NCI-H128 (cell line): ENCODE data around the gene SLC9A9.

ENCODE experiments used
- DNase-seq: peaks from one replicate; lab custom pipeline; 2025; ENCODE audit not compliant: unreplicated experiment; lab: John Stamatoyannopoulos, UW

Gene SLC9A9

DNA sequence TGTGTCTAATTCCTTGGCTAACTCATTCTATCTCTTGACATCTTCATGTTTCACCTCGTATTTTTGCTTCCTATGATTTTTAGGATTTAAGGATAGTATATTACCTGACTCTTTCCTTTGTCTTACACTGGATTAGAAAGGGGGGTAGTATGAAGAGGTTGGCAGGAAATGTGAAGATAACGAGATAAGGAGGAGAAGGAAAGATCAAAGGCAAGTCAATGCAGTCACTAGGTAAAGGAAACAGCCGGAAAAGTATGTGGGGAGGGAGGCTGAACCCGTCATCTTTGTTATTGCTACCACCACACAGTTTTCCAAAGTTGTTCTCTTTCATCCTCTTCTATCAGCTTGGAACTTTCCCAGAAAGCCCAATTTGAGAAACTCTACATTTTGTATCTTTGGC is 90.6 kb downstream of the SLC9A9 start:
- DNase-seq, result no peak

DNA sequence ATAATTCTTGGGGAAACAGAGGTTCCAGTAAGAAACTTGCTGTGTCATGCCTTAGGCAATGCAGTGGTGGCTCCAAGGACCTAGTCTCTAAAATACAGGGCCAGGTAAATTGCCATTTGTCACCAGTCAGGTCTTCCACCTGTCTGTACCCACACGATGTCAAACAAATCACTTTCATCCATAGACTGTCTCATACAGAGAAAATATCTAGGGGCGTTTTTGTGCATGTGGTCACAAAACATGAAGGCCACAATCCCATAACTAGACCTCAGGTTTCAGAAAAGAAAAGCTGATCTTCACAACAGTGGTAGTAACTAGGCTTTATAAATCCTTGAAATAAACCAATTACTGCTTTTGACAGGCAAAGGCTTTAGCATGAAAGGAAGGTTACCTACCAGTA is 92.3 kb downstream of the SLC9A9 start:
- no peak for DNase-seq

GRCh38 chr3:143754090-143754489 is 94.2 kb downstream of the SLC9A9 start:
- DNase-seq, result no peak

DNA sequence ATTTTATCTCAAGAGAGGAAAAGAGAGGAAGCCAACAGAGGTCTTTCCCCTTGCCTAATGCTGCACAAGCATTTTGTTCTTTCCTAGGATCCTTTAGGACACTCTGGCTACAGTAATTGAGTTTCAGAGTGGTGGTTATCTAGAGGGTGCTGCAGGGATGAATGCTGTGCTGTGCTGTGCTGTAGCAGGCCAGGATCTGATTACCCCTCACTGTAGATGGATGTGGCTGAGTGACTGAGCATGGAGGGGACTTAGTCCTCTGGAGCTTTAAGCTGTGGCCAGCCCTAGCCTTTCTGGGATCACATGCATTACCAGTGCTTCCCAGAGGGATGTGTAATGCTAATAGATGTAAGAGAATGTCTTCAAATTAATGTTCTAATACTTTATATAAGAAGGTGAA is 94.8 kb downstream of the SLC9A9 start:
- no peak for DNase-seq

DNA sequence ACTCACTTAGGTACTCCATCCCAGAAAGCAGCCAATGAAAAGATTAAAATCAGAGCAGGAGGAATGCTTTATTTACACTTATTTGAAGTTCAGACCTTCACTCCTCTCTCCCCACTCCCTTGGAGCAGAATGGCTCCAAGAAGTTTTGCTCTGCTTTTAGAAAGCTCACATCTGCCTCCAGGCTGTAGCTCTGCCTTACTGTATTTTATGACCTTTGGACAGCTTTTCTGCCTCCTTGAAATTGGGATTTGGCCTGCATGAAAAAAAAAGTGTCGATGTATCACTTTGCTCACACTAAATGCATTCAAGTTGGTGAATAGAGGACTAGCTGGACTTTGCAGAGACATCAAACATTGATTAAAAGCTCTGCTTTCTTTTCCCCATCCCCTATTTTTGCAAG is 95.3 kb downstream of the SLC9A9 start:
- DNase-seq, result no peak

- no peak for DNase-seq
Observed at GRCh38 chr3:143751643-143752178, 96.6 kb downstream of the SLC9A9 start.

- DNase-seq, result no peak
Observed at GRCh38 chr3:143750841-143751240, 97.4 kb downstream of the SLC9A9 start.

DNA sequence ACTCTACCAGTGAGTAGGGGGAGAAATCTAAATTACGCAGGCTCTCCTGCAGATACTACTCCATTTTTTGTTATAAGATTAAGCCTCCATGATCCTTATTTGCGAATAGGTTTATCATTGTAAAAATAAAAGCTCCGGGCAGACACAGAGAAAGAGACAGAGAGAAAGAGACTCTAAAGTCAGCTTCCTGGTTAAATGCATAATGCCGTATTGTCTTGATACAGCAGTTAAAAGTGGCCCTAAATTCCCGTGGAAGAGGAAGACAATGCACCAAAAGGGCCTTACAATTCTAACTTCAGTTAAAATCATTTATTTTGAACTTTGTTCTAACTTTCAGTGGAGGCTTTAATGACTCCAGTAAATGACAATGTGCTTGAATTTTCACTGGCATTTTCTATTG is 98.3 kb downstream of the SLC9A9 start:
- no peak for DNase-seq

DNA sequence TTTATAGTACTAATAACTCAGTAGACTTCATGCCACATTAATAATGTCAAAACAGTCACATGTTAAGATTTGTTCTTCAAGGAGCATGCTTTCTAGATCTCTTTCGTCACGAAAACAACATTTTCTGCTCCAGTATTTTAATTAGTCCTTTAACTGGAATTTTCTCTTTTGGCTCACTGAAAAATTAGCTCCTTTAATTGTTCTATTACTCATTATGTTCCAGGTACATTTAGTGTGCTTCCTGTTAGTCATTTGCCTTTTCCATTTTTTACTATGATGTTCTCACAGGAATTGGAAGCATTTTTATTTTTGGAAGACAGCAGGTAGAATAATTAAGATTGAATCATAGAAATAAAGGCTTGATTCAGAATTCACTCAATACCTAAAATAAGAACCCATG is 111.2 kb downstream of the SLC9A9 start:
- DNase-seq, result no peak

GRCh38 chr3:143736205-143736997 is 111.9 kb downstream of the SLC9A9 start:
- DNase-seq, result no peak

- no peak for DNase-seq
Observed at GRCh38 chr3:143731776-143732175, 116.5 kb downstream of the SLC9A9 start.

GRCh38 chr3:143731320-143731719 is 116.9 kb downstream of the SLC9A9 start:
- no peak for DNase-seq

GRCh38 chr3:143727391-143727790 is 120.9 kb downstream of the SLC9A9 start:
- DNase-seq, result no peak

GRCh38 chr3:143726727-143727126 is 121.5 kb downstream of the SLC9A9 start:
- no peak for DNase-seq

DNA sequence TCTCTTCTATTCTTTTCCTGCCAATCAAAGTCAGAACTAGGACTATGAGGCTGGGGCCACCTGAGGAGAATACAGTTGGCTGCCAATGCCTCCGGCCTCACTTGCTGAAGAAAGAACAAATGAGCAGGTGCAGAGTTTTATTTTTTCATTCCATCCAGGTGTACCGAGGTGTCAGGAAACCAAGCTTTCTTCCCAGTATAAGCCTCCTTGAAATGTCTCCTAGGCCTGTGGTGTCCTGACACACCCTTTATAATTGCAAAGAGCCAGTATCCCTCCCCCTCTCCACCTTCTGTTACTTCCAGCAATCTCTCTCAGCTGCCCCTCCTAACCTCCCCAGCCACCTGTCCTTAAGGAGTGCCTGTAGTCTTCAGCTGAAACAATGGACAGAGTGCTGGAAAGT is 127.9 kb downstream of the SLC9A9 start:
- DNase-seq, result no peak

GRCh38 chr3:143718463-143718862 is 129.8 kb downstream of the SLC9A9 start:
- DNase-seq, result no peak

GRCh38 chr3:143716731-143717130 is 131.5 kb downstream of the SLC9A9 start:
- no peak for DNase-seq

DNA sequence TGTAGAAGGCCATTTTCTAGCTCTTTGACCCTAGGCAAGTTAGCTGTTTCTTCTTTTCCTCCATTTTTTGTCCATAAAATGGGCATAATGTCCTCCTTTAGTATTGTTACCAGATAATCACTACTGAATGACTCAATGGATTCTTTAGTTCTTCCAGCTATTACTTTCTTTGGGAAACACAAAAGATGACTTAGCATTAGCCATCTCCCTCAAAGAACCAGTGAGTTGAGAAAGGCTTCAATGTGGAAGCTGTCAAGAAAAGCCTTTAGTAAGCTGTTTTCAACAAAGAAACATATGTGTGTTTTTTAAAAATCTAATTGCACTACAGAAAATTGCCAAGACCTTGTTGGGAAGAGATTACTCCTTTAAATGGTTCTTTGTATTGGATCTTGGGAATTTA is 135.7 kb downstream of the SLC9A9 start:
- no peak for DNase-seq

DNA sequence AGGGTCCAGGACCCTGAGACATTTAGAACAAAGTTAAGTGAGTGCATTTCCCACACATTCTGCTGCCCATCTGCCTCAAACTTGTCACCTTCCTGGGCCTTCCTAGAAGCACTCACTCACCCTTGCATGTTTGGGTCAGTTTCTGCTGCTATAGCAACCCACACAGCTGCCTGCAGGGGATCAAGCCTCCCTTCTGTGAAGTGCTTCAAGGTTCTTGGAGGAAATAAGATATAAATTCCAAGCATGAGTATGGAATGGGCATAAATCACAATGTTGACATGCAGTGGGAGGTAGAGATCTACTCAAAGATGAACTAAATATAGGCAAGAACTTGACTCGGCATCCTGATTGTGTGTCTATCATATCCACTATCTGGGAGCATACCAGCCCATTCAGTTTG is 140.4 kb downstream of the SLC9A9 start:
- no peak for DNase-seq

DNA sequence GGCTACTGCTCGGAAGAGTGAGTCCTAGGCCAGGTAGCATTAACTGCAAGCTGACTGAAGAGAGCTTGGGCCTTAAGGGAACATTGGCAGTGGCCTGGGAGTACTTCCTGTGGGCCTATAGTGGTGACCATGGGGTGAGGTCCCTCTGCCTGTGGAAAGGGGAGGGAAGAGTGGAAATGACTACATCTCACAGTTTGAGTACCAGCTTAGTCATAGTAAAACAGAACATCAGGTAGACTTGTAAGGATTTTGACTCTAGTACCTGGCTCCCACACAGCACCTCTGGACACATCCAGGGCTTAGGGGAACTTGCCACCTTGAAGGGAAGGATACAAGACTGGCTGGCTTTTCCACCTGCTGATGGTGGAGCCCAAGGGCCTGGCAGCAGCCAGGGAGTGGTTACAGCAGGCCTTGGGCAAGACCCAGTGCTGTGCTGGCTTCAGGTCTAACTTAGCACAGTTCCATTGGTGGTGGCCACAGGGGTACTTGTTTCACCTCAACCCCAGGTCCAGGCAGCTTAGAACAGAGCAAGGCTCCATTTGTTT is 147.8 kb downstream of the SLC9A9 start:
- DNase-seq, result no peak

- no peak for DNase-seq
Observed at GRCh38 chr3:143699424-143699823, 148.8 kb downstream of the SLC9A9 start.

DNA sequence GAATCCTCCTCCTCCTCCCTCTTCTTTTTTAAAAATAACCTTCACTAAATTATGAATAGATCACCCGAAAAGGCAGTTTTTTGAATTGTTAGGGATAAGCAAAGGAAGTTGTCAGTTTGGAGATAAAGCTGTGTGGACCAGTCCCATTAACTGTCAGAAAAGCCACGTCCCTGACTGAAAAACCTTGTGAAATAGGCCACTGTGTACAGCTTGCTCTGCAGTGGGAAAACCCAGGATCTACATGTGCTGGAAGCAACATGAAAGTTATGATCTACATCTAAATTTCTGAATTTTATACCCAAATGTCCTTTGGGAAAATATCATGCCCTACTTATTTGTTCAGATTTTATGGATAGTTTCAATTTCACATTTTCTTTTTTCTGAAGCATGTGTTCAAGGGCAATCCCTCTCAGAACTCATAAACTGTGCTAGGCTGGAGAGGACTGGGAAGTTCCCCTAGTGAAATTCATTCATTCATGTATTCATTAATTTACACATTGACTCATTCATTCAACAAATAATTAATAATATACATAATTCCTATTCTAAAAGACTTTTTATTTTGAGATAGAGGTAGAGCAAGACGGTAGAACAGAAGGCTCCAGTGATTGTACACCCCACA is 149.5 kb downstream of the SLC9A9 start:
- no peak for DNase-seq
